Naive thymus-derived CD8-positive, alpha-beta T cell (primary cell): Measurements from ENCODE around the gene FOXQ1. TPM values are rescaled to one million over a fixed set of nuclear protein-coding genes. Genes with fewer than 3 reads are reported as not detected.
A peak's percentile ranks its signal among the peaks of the same experiment; 100 is the strongest.
"Not testable (repeated sequence)": the region's sequence is repeated elsewhere in the genome, so short reads cannot be mapped to it uniquely, and the experiment has no call there.

ENCODE experiments used
- ATAC-seq, 2 donors: fragments of 150-1000 bp; cut with Tn5 transposase in 1 of 2; sonication (Bioruptor Pico), chemical (Tn5 transposase) in 1 of 2; 1 replicate in 1 of 2; 2 replicates in 1 of 2; pipeline ENCODE4 v1.10.0; 2021; ENCODE audit warnings: mild to moderate bottlenecking in 2 of 2, moderate library complexity in 2 of 2
- POLR2A ChIA-PET: fragments of 350-600 bp; sonication (Branson Sonifier 250); formaldehyde crosslinking; loops from one replicate; lab custom pipeline; 2021; ENCODE audit warnings: antibody characterized with exemption; lab: Charles Lee
- DNase-seq, 10 donors: peaks; one replicate each; pipeline versions ENCODE4 v3.0.0 to v3.0.0-alpha.2; 2020 to 2022
- H3K27ac Mint-ChIP-seq, 10 donors: one replicate each; pipeline ENCODE4 v1.8.0; 2020 to 2022; ENCODE audit warnings: mild to moderate bottlenecking in 10 of 10, mixed read lengths in 10 of 10, moderate library complexity in 4 of 10, inconsistent platforms in 1 of 10
- H3K27me3 Mint-ChIP-seq, 5 donors: one replicate each; pipeline ENCODE4 v1.8.0; 2021 to 2022; ENCODE audit warnings: mixed read lengths in 5 of 5
- H3K36me3 Mint-ChIP-seq, 3 donors: one replicate each; pipeline ENCODE4 v1.8.0; 2020 to 2022; ENCODE audit warnings: mixed read lengths in 3 of 3, mild to moderate bottlenecking in 2 of 3, inconsistent platforms in 1 of 3
- H3K4me1 Mint-ChIP-seq, 4 donors: one replicate each; pipeline ENCODE4 v1.8.0; 2021 to 2022; ENCODE audit warnings: mixed read lengths in 4 of 4
- H3K4me3 Mint-ChIP-seq, 10 donors: one replicate each; pipeline ENCODE4 v1.8.0; 2020 to 2022; ENCODE audit warnings: mild to moderate bottlenecking in 10 of 10, mixed read lengths in 10 of 10, moderate library complexity in 6 of 10, inconsistent platforms in 1 of 10
- H3K9me3 Mint-ChIP-seq, 9 donors: one replicate each; pipeline ENCODE4 v1.8.0; 2020 to 2022; ENCODE audit warnings: mixed read lengths in 9 of 9, mild to moderate bottlenecking in 3 of 9, inconsistent platforms in 1 of 9, moderate library complexity in 1 of 9
- polyA plus RNA-seq, 3 donors: library from polyadenylated mRNA; unstranded; fragments of 300-500 nt; fragmentation: Illumina TruSeq; gene quantifications; one replicate each; pipeline ENCODE4 v1.2.3, GENCODE V29; 2021
- total RNA-seq, 8 experiments: library from RNA in 2 of 8; stranded (reverse) in 2 of 8; gene quantifications; one replicate each; pipeline ENCODE4 v1.2.3 and lab custom pipeline; 2021 to 2026

FOXQ1 gene
- total and polyA plus RNA-seq, 5 experiments from 2014 or later, result not detected

GRCh38 chr6:1351381-1352008 is 39.6 kb downstream of the FOXQ1 start:
- H3K4me1 Mint-ChIP-seq, result no peaks in the 10 kb centered on the region
- H3K27ac Mint-ChIP-seq, result no peak overlapping the region
- H3K4me3 Mint-ChIP-seq, result no peak overlapping the region
- ATAC-seq (no peak), DNase-seq (no peak)
- H3K36me3 Mint-ChIP-seq, result peaks cover 3 to 14% (median 12%) of the 10 kb centered on the region in 3 donors
- H3K9me3 Mint-ChIP-seq, result peaks cover 0 to 52% (median 34%) of the 10 kb centered on the region in 9 donors
- peaks cover 21 to 69% (median 50%) of the 10 kb centered on the region in 5 donors for H3K27me3 Mint-ChIP-seq
- POLR2A ChIA-PET, result no interaction called here

DNA sequence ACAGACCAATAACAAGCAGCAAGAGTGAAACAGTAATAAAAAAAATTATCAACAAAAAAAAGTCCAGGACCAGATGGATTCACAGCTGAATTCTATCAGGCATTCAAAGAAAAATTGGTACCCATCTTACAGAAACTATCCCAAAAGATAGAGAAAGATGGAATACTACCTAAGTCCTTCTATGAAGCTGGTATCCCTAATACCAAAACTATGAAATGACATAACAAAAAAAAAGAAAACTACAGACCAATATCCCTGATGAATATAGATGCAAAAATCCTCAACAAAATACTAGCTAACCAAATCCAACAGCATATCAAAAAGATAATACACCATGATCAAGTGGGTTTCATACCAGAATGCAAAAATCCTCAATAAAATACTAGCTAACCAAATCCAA is 43.2 kb downstream of the FOXQ1 start:
- peaks cover 0 to 41% (median 33%) of the 10 kb centered on the region in 9 donors for H3K9me3 Mint-ChIP-seq
- H3K4me3 Mint-ChIP-seq, POLR2A ChIA-PET, ATAC-seq, DNase-seq, H3K4me1 Mint-ChIP-seq, H3K27ac Mint-ChIP-seq: not testable (repeated sequence)
- peaks cover 0 to 14% (median 12%) of the 10 kb centered on the region in 3 donors for H3K36me3 Mint-ChIP-seq
- peaks cover 22 to 54% (median 41%) of the 10 kb centered on the region in 5 donors for H3K27me3 Mint-ChIP-seq

GRCh38 chr6:1361717-1362116 is 49.8 kb downstream of the FOXQ1 start:
- H3K27ac Mint-ChIP-seq, POLR2A ChIA-PET, H3K9me3 Mint-ChIP-seq, H3K36me3 Mint-ChIP-seq, H3K4me3 Mint-ChIP-seq, H3K4me1 Mint-ChIP-seq, DNase-seq, ATAC-seq: not testable (repeated sequence)
- peaks cover 20 to 48% (median 41%) of the 10 kb centered on the region in 5 donors for H3K27me3 Mint-ChIP-seq

- H3K27ac Mint-ChIP-seq, result no peak overlapping the region
- no peak for DNase-seq
- no peak overlapping the region for H3K4me3 Mint-ChIP-seq
- H3K9me3 Mint-ChIP-seq, result no peaks in the 10 kb centered on the region
- POLR2A ChIA-PET, result no interaction called here
- no peak for ATAC-seq
- no peaks in the 10 kb centered on the region for H3K4me1 Mint-ChIP-seq
- peaks cover 20 to 50% (median 47%) of the 10 kb centered on the region in 5 donors for H3K27me3 Mint-ChIP-seq
- no peaks in the 10 kb centered on the region for H3K36me3 Mint-ChIP-seq
Measured at GRCh38 chr6:1362643-1363042, 50.7 kb downstream of the FOXQ1 start.

DNA sequence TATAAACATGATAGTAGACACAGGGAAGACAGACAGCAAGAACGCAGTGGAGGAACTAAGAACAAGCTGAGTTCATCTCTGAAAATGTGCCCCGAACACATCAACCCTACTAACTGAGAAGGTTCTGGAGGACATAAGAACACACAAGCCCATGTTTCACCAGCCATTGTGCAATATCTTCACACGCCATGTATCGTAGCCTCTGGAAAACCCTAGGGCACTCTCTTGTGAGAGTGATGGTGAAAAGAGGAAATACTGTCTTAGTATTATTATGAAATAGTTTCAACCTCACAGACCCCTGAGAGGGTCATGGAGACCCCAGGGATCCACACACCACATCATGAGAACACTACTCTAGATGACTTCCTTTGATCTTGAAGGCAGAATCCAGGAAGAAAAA is 51.4 kb downstream of the FOXQ1 start:
- H3K27me3 Mint-ChIP-seq, result peaks cover 25 to 54% (median 53%) of the 10 kb centered on the region in 5 donors
- peaks cover 0 to 3% (median 0%) of the 10 kb centered on the region in 9 donors for H3K9me3 Mint-ChIP-seq
- no peaks in the 10 kb centered on the region for H3K36me3 Mint-ChIP-seq
- H3K4me3 Mint-ChIP-seq, result no peak overlapping the region
- H3K4me1 Mint-ChIP-seq, result no peaks in the 10 kb centered on the region
- POLR2A ChIA-PET, result no interaction called here
- DNase-seq, result no peak
- ATAC-seq, result no peak
- peak overlapping the region in 1 of 10 donors; percentile 19 for H3K27ac Mint-ChIP-seq

- DNase-seq (no peak), ATAC-seq (no peak)
- peaks cover 0 to 8% (median 0%) of the 10 kb centered on the region in 9 donors for H3K9me3 Mint-ChIP-seq
Measured at GRCh38 chr6:1363729-1364572, 52.1 kb downstream of the FOXQ1 start.

More at GRCh38 chr6:1363729-1364572, 52.1 kb downstream of the FOXQ1 start:
- Mint-ChIP-seq H3K4me1 (no peaks in the 10 kb centered on the region), H3K4me3 (no peak overlapping the region), H3K36me3 (no peaks in the 10 kb centered on the region), H3K27me3 (peaks cover 27 to 59% (median 57%) of the 10 kb centered on the region in 5 donors), H3K27ac (peak overlapping the region in 1 of 10 donors; percentile 19)
- POLR2A ChIA-PET, result no interaction called here

Other genes with a start within 250 kb of the FOXQ1 start
- not detected for gene FOXF2, start 77.5 kb downstream of the FOXQ1 start, total RNA-seq
- gene FOXF2, start 77.5 kb downstream of the FOXQ1 start, polyA plus RNA-seq, result not detected